Ovary (tissue), 9 donors: ENCODE measurements around the gene GNAI2. TPM values are rescaled to one million over a fixed set of nuclear protein-coding genes. Genes with fewer than 3 reads are reported as not detected.

Experiments
- DNase-seq, 5 donors: peaks; one replicate each; pipeline ENCODE4 v3.0.0-alpha.2; 2019 to 2020
- H3K27ac ChIP-seq, 2 donors: fragments of 200-600 bp; one replicate each; pipeline versions ENCODE4 v1.5.1 to v1.8.0; 2019 to 2022
- H3K27me3 ChIP-seq: fragments of 200-600 bp; one replicate; pipeline ENCODE4 v1.8.0; 2022
- H3K36me3 ChIP-seq: fragments of 200-600 bp; sonication (generic); one replicate; pipeline ENCODE4 v1.5.1; 2019
- H3K4me1 ChIP-seq: one replicate; pipeline ENCODE4 v1.8.1; 2013; ENCODE audit warnings: mild to moderate bottlenecking, moderate library complexity; ENCODE audit not compliant: insufficient read depth
- H3K4me3 ChIP-seq: fragments of 200-600 bp; sonication (generic); one replicate; pipeline ENCODE4 v1.5.1; 2017
- H3K9me3 ChIP-seq, 2 donors: fragments of 200-600 bp in 1 of 2; sonication (generic) in 1 of 2; one replicate each; pipeline versions ENCODE4 v1.5.1 to v1.8.1; 2013 to 2019; ENCODE audit warnings: mild to moderate bottlenecking in 1 of 2, moderate library complexity in 1 of 2
- EP300 ChIP-seq: sonication (generic); formaldehyde crosslinking; IDR thresholded peaks from one replicate; pipeline ENCODE4 v1.6.1; 2017; ENCODE audit warnings: antibody characterized with exemption
- POLR2A ChIP-seq: fragments of 450-650 bp; IDR thresholded peaks from one replicate; pipeline ENCODE4 v1.6.1; 2017; ENCODE audit warnings: antibody characterized with exemption, mild to moderate bottlenecking, moderate library complexity
- WGBS, 3 donors: extraction: QIAGEN DNeasy Blood & Tissue Kit in 1 of 3; methylation state at CpG; one replicate each; pipeline versions ENCODE4 v1.1.5 to v1.1.7; 2013 to 2017; 5-methylcytosine and 5-hydroxymethylcytosine counted together
- intact Hi-C, 4 donors: fragments of 100-400 bp; cut with DNase I; formaldehyde crosslinking; loops; one replicate each; pipeline versions ENCODE4 v1.11.0 to v1.15.1; 2022 to 2023
- polyA plus RNA-seq, 2 donors: library from polyadenylated mRNA; stranded (reverse); fragments of 200-250 nt in 1 of 2; fragments of 350-450 nt in 1 of 2; fragmentation: Illumina TruSeq in 1 of 2; extraction: RNeasy Lipid Tissue Mini Kit (QIAGEN cat#74804) in 1 of 2; gene quantifications; one replicate each; pipeline ENCODE4 v1.2.3, GENCODE V29; 2013 to 2014
- total RNA-seq, 7 donors: library from RNA; depleted of rRNA in 2 of 7; stranded (reverse); fragments of >200 nt in 2 of 7; fragmentation: NEBNext Ultra II Directional in 3 of 7; extraction: Animal tissue kit (Norgen Biotek cat#: 25700) in 3 of 7; gene quantifications; one replicate each; pipeline versions ENCODE4 v1.1.0 to v1.2.4, GENCODE V29; 2016 to 2023
- TF ChIP-seq, protein P1 (sequence below), 3 donors: fragments of 450-650 bp in 2 of 3; fragments of 200-600 bp in 1 of 3; IDR thresholded peaks; one replicate each; pipeline versions ENCODE4 v1.5.1 to v1.8.0; 2016 to 2022; ENCODE audit warnings: antibody characterized with exemption in 3 of 3, mild to moderate bottlenecking in 1 of 3
- donor health status: DM: no; HTN: no; CAD: no; lungs with moderate emphysema.
- donor health status: DM: no; HTN: no; CAD: no.
- donor health status: Bipolar disorder and iron deficiency.
- donor health status: DM: yes; HTN: yes; CAD: no.
- donor health status: DM: no; HTN: no; CAD: no.
- donor health status: DM: yes; HTN: yes; CAD: no.

Gene GNAI2
- total and polyA plus RNA-seq, 9 donors = 72.3 to 309 (median 212) TPM

DNA sequence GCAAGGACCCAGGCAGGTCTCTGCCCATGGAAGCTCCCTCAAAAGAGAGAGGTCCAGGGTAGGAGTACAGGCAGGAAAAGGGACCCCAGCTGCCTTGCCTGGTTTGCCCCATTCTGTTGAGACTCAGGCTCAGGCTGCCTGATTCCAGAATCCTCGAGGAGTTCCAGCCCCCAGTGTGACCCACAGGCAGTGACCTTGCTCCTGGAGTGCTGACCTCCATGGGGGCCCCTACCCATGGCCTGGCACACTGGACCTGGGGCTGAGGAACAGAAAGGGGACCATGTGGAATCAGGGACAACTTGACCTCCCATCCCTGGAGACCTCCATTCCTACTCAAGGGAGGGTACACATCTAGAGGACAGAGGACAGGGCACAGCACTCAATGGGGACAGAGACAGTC is 29.6 kb downstream of the GNAI2 start:
- peak in 1 of 5 donors; percentile 51 for DNase-seq
- H3K27ac ChIP-seq = peak overlapping the region; percentile 62 to 99
- TF ChIP-seq, protein P1, sequence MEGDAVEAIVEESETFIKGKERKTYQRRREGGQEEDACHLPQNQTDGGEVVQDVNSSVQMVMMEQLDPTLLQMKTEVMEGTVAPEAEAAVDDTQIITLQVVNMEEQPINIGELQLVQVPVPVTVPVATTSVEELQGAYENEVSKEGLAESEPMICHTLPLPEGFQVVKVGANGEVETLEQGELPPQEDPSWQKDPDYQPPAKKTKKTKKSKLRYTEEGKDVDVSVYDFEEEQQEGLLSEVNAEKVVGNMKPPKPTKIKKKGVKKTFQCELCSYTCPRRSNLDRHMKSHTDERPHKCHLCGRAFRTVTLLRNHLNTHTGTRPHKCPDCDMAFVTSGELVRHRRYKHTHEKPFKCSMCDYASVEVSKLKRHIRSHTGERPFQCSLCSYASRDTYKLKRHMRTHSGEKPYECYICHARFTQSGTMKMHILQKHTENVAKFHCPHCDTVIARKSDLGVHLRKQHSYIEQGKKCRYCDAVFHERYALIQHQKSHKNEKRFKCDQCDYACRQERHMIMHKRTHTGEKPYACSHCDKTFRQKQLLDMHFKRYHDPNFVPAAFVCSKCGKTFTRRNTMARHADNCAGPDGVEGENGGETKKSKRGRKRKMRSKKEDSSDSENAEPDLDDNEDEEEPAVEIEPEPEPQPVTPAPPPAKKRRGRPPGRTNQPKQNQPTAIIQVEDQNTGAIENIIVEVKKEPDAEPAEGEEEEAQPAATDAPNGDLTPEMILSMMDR (IDR thresholded peaks at IDR 0.05) = no peak
- TF ChIP-seq POLR2A (no peak), EP300 (no peak)
- H3K4me1 ChIP-seq = peaks cover 58% of the 10 kb centered on the region
- H3K9me3 ChIP-seq = no peaks in the 10 kb centered on the region
- no peak overlapping the region for H3K4me3 ChIP-seq
- intact Hi-C loops = loop anchor here in 1 of 4 donors (10.0 kb wide), 1 partner anchor 59 kb away; the partner anchor contains the start of genes HYAL2 and TUSC2
- H3K27me3 ChIP-seq = no peaks in the 10 kb centered on the region
- 16 to 60% (median 32%) methylated on average over 1 of the region's 1 CpG for WGBS, 3 donors
- H3K36me3 ChIP-seq = no peaks in the 10 kb centered on the region

DNA sequence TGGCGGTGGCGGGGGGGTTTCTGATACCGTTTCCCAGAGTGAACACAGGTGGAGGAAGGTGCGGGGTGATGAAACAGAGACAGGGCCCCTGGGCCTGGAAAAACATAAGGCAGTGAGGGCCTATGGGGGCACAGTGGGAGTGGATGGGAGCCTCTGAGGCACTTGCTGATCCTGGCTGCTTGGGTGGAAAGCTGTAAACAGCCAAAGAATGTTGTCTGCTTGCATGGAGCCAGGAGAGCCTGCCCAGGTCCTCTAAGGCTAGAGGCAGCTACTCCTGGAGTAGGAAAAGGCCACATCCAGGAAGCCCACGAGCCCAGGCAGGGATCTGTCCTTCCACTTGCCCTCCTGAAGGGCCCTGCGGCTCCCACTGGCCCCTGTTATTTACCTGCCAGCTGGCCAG is 30.0 kb downstream of the GNAI2 start:
- Histone ChIP-seq H3K36me3 (no peaks in the 10 kb centered on the region), H3K4me1 (peaks cover 53% of the 10 kb centered on the region), H3K27me3 (no peaks in the 10 kb centered on the region), H3K27ac (peak overlapping the region; percentile 62 to 99), H3K4me3 (no peak overlapping the region), H3K9me3 (no peaks in the 10 kb centered on the region)
- peak in 3 of 5 donors; percentile 41 to 54 (median 43) for DNase-seq
- TF ChIP-seq, protein P1 (IDR thresholded peaks at IDR 0.05) = no peak
- TF ChIP-seq EP300 (no peak), POLR2A (no peak)
- WGBS, 3 donors = 72 to 75% (median 74%) methylated on average over 6 of the region's 6 CpGs
- intact Hi-C loops = loop anchor here in 1 of 4 donors (10.0 kb wide), 1 partner anchor 59 kb away; the partner anchor contains the start of genes HYAL2 and TUSC2

DNA sequence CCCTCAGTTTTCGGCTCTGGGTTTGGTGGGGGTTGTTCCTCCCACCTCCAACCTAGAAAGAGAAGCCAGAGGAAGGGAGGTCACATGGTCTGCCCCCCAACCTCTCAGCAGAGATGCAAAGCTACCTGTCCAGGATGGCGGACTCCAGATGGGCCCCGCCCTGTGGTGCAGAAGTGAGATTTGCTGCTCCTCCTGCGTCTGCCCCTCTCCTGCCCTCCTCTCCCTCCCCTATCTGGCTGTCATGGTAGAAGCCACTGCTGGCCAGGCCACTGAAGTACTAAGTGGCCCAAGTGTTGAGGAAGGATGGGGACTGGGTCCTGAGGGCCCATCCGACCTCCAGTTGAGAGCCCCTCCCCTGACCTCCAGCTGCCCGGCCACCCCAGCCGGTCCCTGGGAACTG is 30.8 kb downstream of the GNAI2 start:
- intact Hi-C loops = loop anchor here in 1 of 4 donors (10.0 kb wide), 1 partner anchor 58 kb away; the partner anchor contains the start of genes HYAL2 and TUSC2
- H3K36me3 ChIP-seq = no peaks in the 10 kb centered on the region
- DNase-seq = peak in 2 of 5 donors; percentile 34 to 53
- TF ChIP-seq EP300 (no peak), POLR2A (no peak)
- TF ChIP-seq, protein P1 (IDR thresholded peaks at IDR 0.05) = no peak
- H3K27ac ChIP-seq = peak overlapping the region; percentile 62 to 99
- H3K9me3 ChIP-seq = no peaks in the 10 kb centered on the region
- no peaks in the 10 kb centered on the region for H3K27me3 ChIP-seq
- WGBS, 3 donors = 47 to 59% (median 52%) methylated on average over 6 to 7 of the region's 7 CpGs
- H3K4me3 ChIP-seq = peak overlapping the region; percentile 42
- H3K4me1 ChIP-seq = peaks cover 48% of the 10 kb centered on the region

DNA sequence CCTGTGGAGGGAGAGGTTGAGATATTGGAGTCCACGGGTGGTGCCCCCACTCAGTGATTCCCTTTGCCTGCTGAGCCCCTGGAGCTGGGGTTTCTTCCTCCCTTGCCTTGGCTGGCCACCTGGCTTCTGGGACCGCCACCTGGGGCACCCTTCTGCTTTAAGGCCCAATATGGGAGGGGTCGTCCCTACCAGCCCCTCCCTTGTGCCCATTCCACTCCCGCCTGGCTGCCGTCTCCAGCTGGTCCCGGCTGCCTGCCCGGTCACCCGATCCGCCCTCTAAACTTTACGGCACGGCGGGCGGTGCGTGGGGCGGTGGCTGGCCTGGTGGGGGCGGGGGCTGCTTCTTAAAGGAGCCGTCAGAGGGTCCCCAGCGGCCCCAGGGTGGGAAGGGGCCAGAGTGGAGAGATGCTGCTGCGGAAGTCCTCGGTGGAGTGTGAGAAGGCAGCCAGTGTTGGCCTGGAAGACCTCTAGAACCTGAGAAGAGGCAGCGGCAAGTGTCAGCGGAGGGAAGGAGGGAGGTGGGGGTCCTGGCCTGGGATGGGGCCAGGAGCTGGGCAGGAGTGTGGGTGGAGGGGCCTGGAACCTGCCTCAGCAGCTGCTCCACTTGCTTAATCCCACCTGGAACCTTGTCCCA is 31.4 kb downstream of the GNAI2 start:
- no peaks in the 10 kb centered on the region for H3K9me3 ChIP-seq
- H3K27ac ChIP-seq = peak overlapping the region; percentile 62 to 99
- no peak for TF ChIP-seq POLR2A
- TF ChIP-seq, protein P1 (IDR thresholded peaks at IDR 0.05) = no peak
- no peak for TF ChIP-seq EP300
- H3K4me3 ChIP-seq = peak overlapping the region; percentile 42
- H3K4me1 ChIP-seq = peaks cover 48% of the 10 kb centered on the region
- intact Hi-C loops = loop anchor here in 1 of 4 donors (10.0 kb wide), 1 partner anchor 57 kb away; the partner anchor contains the start of genes HYAL2 and TUSC2
- WGBS, 3 donors = 4 to 10% (median 5%) methylated on average over 15 to 22 of the region's 22 CpGs
- H3K36me3 ChIP-seq = no peaks in the 10 kb centered on the region
- no peaks in the 10 kb centered on the region for H3K27me3 ChIP-seq
- peak; percentile 71 to 85 (median 78) for DNase-seq
